HG03469 (cell line): ENCODE data around the gene GTF2H2C.
"Not testable (repeated sequence)": the region's sequence is repeated elsewhere in the genome, so short reads cannot be mapped to it uniquely, and the experiment has no call there.

Experiments used
- ATAC-seq: cut with Tn5 transposase; IDR thresholded peaks from one replicate; pipeline ENCODE4 v1.9.1; 2021; ENCODE audit warnings: mild to moderate bottlenecking, moderate library complexity, moderate number of reproducible peaks; ENCODE audit not compliant: unreplicated experiment

GTF2H2C gene

DNA sequence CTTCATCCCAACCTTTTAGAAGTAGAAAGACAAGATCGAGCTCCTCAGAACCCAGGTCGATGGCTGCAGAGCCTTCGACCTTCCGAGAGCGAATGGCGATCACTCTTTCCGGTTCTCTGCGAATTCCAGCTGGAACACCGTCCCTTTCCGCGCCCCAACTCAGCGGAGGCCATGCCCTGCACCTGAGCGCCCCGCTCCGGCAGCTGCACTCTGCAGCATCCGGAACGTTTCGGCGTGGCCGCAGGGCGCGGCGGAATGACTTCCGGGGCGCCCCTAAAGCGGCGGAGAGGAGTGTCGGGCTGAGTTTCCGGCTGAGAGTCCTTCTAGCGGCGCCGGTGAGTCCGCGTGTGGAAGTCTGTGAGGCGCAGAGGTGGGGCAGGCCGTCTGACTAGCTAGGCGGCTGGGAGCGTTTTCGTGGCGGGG is at the start of gene GTF2H2C:
GTF2H2C (plus strand) TSS at position 284 of the 423 bp plus-strand sequence. CDS start 4,942 bp downstream, outside the sequence.
- ATAC-seq = peak; percentile 89

GRCh38 chr5:69510694-69511093 is 49.3 kb upstream of the GTF2H2C start:
- no peak for ATAC-seq

- no peak for ATAC-seq
Observed at GRCh38 chr5:69512740-69513260, 47.2 kb upstream of the GTF2H2C start.

GRCh38 chr5:69515570-69515969 is 44.4 kb upstream of the GTF2H2C start:
- ATAC-seq = not testable (repeated sequence)

DNA sequence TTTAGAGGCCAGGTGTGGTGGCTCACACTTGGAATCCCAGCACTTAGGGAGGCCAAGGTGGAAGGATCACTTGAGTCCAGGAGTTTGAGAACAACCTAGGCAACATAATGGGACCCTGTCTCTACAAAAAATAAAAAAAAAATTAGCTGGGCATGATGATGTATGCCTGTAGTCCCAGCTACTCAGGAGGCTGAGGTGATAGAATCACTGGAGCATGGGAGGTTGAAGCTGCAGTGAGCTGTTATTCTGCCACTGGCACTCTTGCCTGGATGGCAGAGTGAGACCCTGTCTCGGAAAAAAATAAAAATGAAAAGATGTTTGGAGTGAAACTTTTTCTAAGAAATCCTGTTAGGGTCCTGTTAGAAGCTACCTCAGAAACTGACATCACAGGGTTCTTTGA is 43.2 kb upstream of the GTF2H2C start:
- ATAC-seq = no peak

DNA sequence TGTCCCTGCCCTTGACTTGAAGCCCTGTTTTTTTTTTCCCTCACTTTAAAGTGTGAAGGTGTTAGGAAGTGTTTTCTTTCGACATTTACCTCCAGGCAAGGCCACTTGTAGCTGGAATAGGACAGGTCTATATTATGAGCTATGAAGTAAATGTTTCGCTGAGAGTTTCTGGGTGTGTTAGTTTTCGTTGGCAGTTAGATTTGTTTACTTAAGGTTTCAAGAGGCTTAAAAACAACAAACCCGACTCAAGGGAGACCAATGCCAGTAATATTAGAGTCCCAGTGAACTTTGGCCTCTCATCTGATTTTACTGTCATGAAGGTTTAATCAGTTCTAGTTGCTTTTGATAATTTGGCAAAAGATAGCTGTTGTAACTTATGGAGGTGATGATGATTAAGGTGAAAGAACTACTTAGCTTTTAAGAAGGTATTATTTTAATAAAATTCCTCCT is 42.2 kb upstream of the GTF2H2C start:
- ATAC-seq = no peak

DNA sequence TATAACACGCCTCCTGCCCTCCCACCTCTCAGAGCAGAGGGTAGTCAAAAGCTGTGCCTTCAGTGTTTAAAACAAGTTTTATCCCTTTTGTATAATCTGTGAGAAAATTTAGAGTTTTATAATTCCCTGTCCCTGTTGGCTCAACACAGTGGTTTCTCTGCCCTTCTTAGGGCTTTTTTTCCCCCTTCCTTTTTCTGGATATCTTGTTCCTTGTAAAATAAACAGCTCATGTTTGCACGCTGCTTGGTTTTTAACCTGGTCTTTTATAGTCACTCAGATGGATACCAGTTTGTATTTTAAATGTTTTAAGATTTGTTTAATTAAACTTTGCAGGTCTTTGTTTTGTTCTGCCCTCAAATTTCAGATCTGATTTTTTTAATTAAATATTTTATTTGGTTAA is 40.7 kb upstream of the GTF2H2C start:
- ATAC-seq = no peak

- no peak for ATAC-seq
Observed at GRCh38 chr5:69522035-69522434, 38.0 kb upstream of the GTF2H2C start.

- ATAC-seq = no peak
Observed at GRCh38 chr5:69525490-69525889, 34.5 kb upstream of the GTF2H2C start.

GRCh38 chr5:69526660-69527059 is 33.3 kb upstream of the GTF2H2C start:
- ATAC-seq = no peak

- no peak for ATAC-seq
Observed at GRCh38 chr5:69527128-69527770, 32.7 kb upstream of the GTF2H2C start.

GRCh38 chr5:69528035-69528434 is 32.0 kb upstream of the GTF2H2C start:
- ATAC-seq = no peak

DNA sequence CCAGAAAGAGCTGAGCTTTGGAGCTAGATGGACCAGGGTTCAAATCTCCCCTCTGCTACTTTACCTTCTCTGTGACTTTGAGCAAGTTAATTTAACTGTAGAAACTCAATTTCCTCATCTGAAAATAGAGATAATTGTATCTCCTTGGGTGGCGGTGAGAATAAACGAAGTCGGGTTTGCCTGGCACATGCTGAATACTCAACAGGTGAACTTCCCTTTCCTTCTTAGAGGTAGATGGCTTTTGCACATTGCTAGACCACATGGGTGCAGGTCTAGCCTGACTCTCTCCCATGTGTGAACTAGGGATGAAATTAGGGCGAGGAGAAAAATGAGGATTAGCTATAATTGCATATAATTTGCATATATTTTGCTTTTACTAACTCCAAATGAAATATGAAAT is 31.4 kb upstream of the GTF2H2C start:
- ATAC-seq = no peak

DNA sequence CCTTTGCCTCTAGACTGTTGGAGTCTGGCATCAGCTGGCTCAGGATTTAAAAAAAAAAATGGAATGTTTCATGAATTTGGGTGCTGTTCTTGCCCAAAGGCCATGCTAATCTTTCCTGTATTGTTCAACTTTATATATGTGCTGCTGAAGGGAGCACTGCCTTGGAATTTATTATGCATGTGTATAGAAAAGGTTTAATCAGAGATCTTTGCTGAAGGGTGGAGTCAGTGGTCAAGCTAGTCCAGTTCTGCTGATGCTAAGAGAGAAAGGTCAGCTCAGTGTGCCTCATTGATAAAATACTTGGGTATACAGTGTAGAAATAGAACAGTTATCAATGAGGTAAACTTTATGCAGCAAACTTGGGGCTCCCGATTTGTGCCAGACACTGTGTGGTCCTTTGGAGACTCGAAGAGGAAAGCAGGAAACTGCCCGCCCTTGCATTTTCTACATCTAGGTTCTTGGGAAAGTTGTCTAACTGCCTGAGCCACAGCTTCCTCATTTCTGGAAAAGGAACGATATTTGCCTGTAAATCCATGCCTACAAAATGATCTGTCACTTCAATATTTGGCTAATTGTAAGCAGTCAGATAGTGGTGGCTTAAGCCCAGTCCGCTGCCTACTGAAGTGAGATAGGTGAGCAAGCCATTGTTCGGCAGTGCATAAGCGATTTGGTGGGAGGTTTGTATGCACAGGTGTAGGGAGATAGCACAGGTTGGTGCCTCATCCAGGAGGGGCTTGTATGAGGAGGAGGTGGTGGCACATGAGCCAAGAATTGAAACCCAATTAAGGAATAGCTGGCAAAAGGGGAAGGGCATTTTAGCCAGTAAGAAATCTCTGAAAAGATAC is 29.2 kb upstream of the GTF2H2C start:
- ATAC-seq = no peak

DNA sequence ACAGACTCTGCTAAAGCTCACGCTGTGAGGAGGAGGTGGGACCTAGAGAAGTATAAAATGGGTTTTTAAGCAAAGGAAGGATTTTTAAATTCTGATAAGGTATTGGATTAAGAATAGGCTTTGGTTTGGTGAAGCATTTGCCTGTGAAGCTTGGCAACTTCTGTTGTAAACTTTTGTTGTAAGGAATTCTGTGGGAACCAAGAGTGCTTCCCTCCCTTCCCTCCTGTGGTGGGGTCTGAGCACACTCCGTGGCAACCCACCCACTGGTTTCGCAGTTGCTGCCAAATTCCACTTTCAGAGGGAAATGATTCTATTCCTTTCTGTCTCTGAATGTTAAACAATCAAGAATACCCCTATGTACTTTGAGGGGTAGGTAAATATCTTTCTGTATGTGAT is 28.6 kb upstream of the GTF2H2C start:
- ATAC-seq = no peak

GRCh38 chr5:69537911-69538310 is 22.1 kb upstream of the GTF2H2C start:
- ATAC-seq = not testable (repeated sequence)

GRCh38 chr5:69538735-69539134 is 21.3 kb upstream of the GTF2H2C start:
- ATAC-seq = not testable (repeated sequence)

GRCh38 chr5:69541347-69541746 is 18.6 kb upstream of the GTF2H2C start:
- ATAC-seq = not testable (repeated sequence)

DNA sequence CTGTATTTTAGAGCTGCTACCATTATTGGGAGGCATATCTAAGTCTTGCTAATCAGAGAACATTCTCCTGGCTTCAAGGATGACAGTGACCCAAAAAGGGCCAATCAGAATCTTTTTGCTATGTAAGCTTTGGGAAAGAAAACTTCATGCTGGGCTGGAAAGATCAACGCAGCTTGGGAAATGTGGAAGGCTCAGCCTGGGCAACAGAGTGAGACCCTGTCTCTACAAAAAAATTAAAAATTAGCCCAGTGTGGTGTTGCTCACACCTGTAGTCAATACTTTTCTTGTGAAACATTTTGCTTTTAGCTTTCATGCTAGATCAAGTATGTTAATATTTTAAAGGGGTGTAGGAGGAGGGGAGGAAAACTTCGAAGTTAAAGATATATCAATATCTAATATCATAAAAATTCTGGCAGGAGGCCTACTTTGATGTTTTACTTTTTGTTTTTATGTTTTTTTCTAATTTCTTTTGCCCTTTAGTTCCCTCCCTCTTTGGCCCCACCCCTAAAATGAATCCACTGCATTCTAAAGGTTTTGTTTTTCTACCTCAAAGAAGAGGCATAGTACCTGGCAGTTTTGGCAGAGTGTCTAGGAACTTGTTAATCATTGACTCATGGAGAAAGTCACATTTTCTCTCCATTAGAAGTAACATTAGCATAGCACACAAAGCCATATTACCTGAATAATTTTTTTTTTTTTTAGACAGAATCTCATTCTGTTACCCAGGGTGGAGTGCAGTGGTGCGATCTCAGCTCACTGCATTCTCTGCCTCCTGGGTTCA is 17.0 kb upstream of the GTF2H2C start:
- not testable (repeated sequence) for ATAC-seq

DNA sequence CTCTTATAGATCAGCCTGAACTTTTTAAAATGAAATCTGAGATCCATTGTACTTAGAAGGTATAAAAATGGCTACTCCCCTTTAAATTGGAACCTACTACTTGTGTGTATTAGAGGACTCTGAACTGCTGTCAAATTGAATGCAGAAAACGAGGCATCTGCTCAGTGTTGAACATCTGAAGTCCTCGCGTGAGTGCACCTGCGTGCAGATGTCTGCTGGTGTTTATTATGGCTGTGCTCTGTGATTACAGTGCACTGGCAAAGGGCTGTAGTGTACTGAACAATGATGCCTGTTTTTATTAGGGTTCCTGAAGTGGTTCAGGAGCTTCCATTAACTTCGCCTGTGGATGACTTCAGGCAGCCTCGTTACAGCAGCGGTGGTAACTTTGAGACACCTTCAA is 15.4 kb upstream of the GTF2H2C start:
- ATAC-seq = not testable (repeated sequence)
